ENCODE data around the gene HS3ST6.
"Not testable (repeated sequence)": the region's sequence is repeated elsewhere in the genome, so short reads cannot be mapped to it uniquely, and the experiment has no call there.

The HS3ST6 gene

DNA sequence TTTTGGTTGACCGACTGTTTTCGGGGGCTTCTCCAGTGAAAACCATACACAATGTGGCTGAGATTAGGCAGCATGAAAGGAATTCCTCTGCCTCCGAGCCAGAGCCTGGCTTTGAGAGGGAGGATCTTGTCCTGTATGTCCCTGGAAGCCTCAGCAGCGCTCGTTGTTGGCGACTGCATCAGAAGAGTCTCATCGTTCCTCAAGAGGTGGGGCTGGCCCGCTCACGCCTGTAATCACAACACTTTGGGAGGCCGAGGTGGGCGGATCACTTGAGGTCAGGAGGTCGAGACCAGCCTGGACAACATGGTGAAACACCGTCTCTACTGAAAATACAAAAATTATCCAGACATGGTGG lies 15.0 kb downstream of the HS3ST6 start:
- no peak overlapping the region for H3K4me3 ChIP-seq (ENCODE audit: low read depth, low read length)
- TF ChIP-seq, protein P1, sequence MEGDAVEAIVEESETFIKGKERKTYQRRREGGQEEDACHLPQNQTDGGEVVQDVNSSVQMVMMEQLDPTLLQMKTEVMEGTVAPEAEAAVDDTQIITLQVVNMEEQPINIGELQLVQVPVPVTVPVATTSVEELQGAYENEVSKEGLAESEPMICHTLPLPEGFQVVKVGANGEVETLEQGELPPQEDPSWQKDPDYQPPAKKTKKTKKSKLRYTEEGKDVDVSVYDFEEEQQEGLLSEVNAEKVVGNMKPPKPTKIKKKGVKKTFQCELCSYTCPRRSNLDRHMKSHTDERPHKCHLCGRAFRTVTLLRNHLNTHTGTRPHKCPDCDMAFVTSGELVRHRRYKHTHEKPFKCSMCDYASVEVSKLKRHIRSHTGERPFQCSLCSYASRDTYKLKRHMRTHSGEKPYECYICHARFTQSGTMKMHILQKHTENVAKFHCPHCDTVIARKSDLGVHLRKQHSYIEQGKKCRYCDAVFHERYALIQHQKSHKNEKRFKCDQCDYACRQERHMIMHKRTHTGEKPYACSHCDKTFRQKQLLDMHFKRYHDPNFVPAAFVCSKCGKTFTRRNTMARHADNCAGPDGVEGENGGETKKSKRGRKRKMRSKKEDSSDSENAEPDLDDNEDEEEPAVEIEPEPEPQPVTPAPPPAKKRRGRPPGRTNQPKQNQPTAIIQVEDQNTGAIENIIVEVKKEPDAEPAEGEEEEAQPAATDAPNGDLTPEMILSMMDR (IDR thresholded peaks at IDR 0.05; ENCODE audit: insufficient read depth, low read depth, low read length, missing control alignments), result no peak
- no peak for DNase-seq (ENCODE audit: low read depth)

DNA sequence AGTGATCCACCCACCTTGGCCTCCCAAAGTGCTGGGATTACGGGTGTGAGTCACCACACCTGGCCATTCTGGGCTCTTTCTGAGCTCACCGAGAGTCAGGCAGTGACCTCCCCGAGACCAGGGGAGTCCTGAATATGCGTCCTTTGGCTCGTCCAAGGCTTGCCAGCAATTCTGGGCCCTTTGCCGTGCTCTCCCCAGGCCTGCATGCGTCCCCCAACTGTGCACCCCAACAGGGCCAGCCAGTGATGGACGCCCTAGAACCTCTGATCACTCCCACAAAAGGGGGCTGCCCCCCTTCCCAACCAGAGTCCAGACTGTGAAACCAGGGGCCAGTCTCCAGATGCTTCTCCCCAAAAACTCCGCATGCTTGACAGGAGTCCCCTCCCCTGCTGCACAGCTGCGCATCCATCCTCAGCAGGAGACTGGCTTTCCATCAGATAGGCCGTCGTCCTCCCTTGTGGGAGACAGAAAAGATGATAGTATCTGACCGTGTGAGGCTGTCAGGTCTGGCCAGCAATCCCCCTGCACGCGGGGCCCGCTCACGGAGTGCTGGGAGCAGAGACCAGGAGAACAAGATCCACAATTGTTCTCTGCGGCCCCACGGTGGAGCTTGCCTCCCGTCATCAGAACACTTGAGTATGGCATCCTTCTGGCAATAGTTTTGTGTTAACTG lies 15.5 kb downstream of the HS3ST6 start:
- DNase-seq (ENCODE audit: low read depth), result no peak
- TF ChIP-seq, protein P1 (IDR thresholded peaks at IDR 0.05; ENCODE audit: insufficient read depth, low read depth, low read length, missing control alignments), result no peak
- no peak overlapping the region for H3K4me3 ChIP-seq (ENCODE audit: low read depth, low read length)

DNA sequence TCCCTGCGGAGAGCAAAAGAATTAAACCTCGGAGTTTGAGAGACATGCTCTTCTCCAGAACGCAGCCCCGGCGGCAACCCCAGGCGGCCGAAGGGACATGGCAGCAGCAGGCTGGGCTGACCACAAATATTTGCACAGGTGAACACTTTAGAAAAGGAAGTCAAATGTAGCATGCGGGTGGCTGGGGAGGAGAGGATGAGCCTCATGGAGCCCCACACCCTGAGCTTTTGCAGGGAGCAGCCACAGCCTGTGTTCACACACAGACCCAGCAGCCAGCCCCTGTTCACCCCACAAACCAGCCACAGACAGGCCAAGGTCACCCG lies 17.8 kb downstream of the HS3ST6 start:
- H3K4me3 ChIP-seq (ENCODE audit: low read depth, low read length), result no peak overlapping the region
- DNase-seq (ENCODE audit: low read depth), result no peak
- TF ChIP-seq, protein P1 (IDR thresholded peaks at IDR 0.05; ENCODE audit: insufficient read depth, low read depth, low read length, missing control alignments), result no peak

DNA sequence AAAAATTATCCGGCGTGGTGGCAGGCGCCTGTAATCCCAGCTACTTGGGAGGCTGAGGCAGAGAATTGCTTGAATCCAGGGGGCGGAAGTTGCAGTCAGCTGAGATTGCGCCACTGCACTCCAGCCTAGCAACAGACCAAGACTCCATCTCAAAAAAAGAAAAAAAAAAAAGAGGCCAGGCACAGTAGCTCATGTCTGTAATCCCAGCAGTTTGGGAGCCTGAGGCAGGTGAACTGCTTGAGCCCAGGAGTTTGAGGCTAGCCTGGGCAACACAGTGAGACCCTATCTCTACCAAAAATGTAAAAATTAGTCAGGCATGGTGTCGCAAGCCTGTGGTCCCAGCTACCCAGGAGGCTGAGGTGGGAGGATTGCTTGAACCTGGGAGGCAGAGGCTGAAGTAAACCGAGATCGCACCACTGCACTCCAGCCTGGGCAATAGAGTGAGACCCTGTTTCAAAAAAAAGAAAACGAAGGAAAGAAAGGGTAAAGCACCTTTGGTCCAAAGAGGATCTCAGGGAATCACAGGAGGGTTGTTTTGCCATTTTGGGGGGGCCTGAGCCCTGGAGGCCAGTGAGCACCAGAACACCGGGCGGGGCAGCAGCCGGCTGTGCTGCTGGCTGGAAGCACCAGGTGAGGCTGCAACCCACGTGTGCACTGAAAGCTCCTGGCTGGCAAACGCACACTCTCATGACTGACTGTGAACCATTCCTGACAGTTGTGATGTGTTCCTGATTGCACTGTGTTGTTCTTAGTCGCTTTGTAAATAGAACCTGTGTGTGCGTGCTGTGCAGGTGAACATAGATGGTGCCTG lies 18.4 kb downstream of the HS3ST6 start:
- TF ChIP-seq, protein P1 (IDR thresholded peaks at IDR 0.05; ENCODE audit: insufficient read depth, low read depth, low read length, missing control alignments), result no peak
- H3K4me3 ChIP-seq (ENCODE audit: low read depth, low read length), result no peak overlapping the region
- DNase-seq (ENCODE audit: low read depth), result no peak

DNA sequence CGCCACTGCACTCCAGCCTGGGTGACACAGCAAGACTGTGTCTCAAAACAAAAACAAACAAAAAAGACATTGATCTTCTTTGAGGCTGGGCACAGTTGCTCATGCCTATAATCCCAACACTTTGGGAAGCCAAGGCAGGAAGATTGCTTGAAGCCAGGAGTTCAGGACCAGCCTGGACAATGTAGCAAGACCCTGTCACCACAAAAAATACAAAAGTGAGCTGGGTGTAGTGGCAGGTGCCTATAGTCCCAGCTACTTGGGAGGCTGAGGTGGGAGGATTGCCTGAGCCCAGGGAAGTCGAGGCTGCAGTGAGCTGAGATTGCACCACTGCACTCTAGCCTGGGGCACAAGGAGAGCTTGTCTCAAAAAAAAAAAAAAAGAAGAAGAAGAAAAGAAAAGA lies 20.5 kb downstream of the HS3ST6 start:
- not testable (repeated sequence) for H3K4me3 ChIP-seq (ENCODE audit: low read depth, low read length); DNase-seq (ENCODE audit: low read depth)

DNA sequence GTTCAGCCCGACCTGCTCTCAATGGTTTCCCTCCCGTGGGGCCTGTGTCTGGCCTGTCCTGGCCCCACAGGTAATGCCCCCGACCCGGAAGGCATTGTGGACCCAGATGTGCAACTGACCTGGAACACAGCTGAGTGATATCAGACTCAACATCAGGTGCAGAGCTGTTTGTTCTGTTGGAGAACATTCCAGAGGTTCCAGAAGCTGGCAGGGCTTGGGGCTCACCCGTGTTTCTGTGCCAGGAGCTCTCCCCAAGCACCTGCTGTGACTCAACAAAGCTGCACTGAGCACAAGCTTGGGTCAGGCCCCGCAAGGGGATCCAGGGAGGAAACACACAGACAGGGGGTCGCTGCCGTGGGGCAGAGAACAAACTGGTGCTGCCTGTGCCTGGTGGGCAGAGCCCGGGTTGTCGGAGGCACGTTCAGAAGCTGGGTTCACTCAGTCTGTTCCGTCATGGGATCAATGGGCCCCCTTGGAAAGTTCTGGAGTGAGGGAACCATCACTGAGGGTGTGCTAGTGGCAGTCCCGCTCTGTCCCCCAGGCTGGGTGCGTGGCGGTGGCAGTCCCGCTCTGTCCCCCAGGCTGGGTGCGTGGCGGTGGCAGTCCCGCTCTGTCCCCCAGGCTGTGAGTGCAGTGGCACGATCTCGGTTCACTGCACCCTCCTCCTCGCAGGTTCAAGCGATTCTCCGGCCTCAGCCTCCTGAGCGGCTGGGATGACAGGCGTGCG lies 22.1 kb downstream of the HS3ST6 start:
- DNase-seq (ENCODE audit: low read depth), result no peak
- no peak overlapping the region for H3K4me3 ChIP-seq (ENCODE audit: low read depth, low read length)
- TF ChIP-seq, protein P1 (IDR thresholded peaks at IDR 0.05; ENCODE audit: insufficient read depth, low read depth, low read length, missing control alignments), result no peak

DNA sequence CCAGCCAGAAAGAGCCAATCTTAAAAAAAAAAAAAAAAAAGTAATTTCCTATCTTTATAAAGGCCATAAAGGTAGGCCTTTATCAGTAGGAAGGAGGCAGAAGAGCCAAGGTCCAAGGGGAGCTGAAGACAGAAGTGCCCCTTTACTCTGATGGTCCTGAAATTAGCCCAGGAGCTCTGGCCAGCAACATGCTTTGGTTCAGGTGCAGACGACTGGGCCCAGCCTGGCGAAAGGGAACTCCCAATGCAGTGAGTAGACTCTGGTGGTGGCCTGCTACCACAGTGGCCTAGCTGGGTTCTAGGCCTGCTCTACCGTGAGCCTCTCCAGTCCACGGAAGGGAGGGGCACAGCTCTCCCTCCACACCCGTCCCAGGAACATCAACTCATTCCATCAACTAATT lies 23.1 kb downstream of the HS3ST6 start:
- TF ChIP-seq, protein P1 (IDR thresholded peaks at IDR 0.05; ENCODE audit: insufficient read depth, low read depth, low read length, missing control alignments), result no peak
- H3K4me3 ChIP-seq (ENCODE audit: low read depth, low read length), result no peak overlapping the region
- DNase-seq (ENCODE audit: low read depth), result no peak

All from GM12865 (cell line).